ENCODE measurements around the gene TK2. TPM values are rescaled to one million over a fixed set of nuclear protein-coding genes. Genes with fewer than 3 reads are reported as not detected.

Gene TK2
- total RNA-seq, 1 donor from 2014 or later, result 18.6 TPM

DNA sequence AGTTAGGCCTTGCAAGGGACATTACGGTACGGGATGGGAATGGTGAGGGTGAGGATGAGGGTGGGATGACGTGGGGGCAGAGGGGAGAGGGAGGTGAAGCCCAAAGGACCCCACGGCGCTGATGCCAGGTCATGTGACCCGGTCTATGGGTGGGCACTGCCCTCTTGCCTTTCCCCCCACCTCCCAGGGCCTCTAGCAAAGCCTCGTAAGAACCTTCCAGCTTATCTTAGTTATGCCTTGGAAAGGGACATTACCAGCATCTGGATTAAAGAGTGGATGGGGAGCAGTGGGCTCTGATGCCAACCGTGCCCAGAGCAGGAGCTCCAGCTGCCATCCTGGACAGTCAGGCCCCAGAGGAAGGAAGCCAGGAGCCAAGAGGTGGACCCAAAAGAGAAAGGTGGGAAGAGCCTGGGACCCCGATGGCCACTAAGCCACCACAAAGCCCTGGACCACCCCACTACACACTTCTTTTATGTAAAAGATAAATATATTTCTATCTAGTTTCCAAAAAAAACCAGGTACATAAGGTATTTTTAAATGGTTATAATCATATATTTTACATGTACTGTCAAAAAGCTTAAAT, 40.9 kb downstream of the TK2 start:
- TF ChIP-seq, protein P1, sequence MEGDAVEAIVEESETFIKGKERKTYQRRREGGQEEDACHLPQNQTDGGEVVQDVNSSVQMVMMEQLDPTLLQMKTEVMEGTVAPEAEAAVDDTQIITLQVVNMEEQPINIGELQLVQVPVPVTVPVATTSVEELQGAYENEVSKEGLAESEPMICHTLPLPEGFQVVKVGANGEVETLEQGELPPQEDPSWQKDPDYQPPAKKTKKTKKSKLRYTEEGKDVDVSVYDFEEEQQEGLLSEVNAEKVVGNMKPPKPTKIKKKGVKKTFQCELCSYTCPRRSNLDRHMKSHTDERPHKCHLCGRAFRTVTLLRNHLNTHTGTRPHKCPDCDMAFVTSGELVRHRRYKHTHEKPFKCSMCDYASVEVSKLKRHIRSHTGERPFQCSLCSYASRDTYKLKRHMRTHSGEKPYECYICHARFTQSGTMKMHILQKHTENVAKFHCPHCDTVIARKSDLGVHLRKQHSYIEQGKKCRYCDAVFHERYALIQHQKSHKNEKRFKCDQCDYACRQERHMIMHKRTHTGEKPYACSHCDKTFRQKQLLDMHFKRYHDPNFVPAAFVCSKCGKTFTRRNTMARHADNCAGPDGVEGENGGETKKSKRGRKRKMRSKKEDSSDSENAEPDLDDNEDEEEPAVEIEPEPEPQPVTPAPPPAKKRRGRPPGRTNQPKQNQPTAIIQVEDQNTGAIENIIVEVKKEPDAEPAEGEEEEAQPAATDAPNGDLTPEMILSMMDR (IDR thresholded peaks at IDR 0.05; ENCODE audit: borderline replicate concordance), result no peak
- DNase-seq, result no peak
- H3K4me3 ChIP-seq, result no peak overlapping the region
- H3K27me3 ChIP-seq (ENCODE audit: low read depth), result no peaks in the 10 kb centered on the region
- intact Hi-C loops (cut with micrococcal nuclease), result no loop called here
- H3K4me1 ChIP-seq, result peaks cover 51% of the 10 kb centered on the region
- peak overlapping the region; percentile 55 for H3K27ac ChIP-seq (replicated peaks)
- H3K9me3 ChIP-seq (replicated peaks), result no peaks in the 10 kb centered on the region
- peaks cover 18% of the 10 kb centered on the region for H3K36me3 ChIP-seq

DNA sequence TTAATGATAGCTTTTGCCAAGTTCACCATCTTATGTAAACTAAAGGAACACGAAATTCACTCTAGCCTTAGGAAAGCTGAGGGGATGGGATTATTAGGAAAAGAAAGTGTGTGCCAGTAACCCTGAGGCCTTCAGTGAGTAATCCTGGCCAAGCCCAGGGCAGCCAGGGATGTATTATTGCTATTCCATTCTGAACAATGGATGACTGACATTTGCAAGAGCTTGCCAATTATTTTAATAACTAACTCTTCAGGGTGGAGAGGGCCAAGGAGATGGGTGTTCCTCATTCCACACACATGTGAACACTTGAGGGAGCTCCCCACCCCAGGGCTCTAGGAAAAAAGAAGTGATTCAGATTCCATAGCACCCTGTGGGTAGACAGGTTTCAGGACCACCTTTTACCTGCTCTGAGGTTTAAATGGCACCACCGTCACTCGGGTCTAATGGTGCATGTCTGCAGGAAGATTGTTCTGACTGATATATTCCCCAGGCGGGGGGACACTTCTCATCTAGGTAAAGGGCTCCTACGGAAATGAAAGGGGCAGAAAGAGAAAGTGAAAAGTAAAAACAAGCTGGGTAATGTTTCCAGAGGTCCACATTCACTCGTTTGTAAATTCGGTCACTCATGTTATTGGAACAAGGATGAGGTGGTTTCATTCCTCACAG, 41.5 kb downstream of the TK2 start:
- no peaks in the 10 kb centered on the region for H3K9me3 ChIP-seq (replicated peaks)
- peaks cover 13% of the 10 kb centered on the region for H3K36me3 ChIP-seq
- intact Hi-C loops (cut with micrococcal nuclease), result no loop called here
- no peak for DNase-seq
- H3K27ac ChIP-seq (replicated peaks), result peak overlapping the region; percentile 55
- no peak overlapping the region for H3K4me3 ChIP-seq
- peaks cover 54% of the 10 kb centered on the region for H3K4me1 ChIP-seq
- no peaks in the 10 kb centered on the region for H3K27me3 ChIP-seq (ENCODE audit: low read depth)
- TF ChIP-seq, protein P1 (IDR thresholded peaks at IDR 0.05; ENCODE audit: borderline replicate concordance), result no peak

DNA sequence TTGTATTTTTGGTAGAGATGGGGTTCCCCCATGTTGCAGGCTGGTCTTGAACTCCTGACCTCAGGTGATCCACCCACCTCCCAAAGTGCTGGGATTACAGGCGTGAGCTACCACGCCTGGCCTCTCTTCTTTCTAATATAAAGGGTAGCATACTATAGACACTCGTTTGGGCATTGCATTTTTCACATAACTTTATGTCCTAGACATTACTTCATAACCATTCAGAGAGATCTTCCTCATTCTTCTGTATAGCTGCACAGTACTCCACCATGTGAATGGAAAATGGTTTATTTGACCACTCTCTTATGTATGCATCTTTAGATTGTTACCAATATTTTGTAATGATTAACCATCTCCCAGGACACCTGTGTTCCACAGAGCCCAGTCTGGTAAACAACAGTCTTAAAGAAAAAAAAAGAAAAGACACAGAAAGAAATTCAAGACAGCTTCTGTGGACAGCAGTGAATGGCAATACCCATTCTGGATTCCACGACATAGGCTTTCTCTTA, 42.1 kb downstream of the TK2 start:
- Histone ChIP-seq H3K27ac (replicated peaks) (peak overlapping the region; percentile 55), H3K36me3 (peaks cover 9% of the 10 kb centered on the region), H3K27me3 (ENCODE audit: low read depth) (no peaks in the 10 kb centered on the region), H3K9me3 (replicated peaks) (no peaks in the 10 kb centered on the region), H3K4me1 (peaks cover 54% of the 10 kb centered on the region), H3K4me3 (no peak overlapping the region)
- no peak for DNase-seq
- intact Hi-C loops (cut with micrococcal nuclease), result no loop called here
- TF ChIP-seq, protein P1 (IDR thresholded peaks at IDR 0.05; ENCODE audit: borderline replicate concordance), result no peak

DNA sequence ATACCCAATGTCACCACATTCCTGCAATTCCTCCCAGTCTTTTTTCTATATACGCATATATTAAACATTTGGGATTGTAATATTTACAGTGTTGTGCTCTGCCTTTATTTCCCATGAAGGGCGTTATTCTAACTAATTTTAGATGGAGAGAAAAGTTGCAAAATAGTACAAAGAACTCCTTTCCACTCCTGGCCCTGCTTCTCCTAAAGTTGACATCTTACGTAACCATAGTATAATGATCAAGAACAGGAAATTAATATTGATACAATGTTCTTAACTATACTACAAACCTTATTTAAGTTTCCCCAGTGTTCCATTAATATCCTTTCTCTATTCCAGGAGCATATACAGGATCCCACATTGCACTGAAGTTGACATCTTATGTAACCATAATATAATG, 46.3 kb downstream of the TK2 start:
- TF ChIP-seq, protein P1 (IDR thresholded peaks at IDR 0.05; ENCODE audit: borderline replicate concordance), result no peak
- intact Hi-C loops (cut with micrococcal nuclease), result no loop called here
- no peak for DNase-seq
- Histone ChIP-seq H3K4me3 (no peak overlapping the region), H3K36me3 (peaks cover 3% of the 10 kb centered on the region), H3K27ac (replicated peaks) (peak overlapping the region; percentile 68), H3K27me3 (ENCODE audit: low read depth) (no peaks in the 10 kb centered on the region), H3K4me1 (peaks cover 33% of the 10 kb centered on the region), H3K9me3 (replicated peaks) (no peaks in the 10 kb centered on the region)

DNA sequence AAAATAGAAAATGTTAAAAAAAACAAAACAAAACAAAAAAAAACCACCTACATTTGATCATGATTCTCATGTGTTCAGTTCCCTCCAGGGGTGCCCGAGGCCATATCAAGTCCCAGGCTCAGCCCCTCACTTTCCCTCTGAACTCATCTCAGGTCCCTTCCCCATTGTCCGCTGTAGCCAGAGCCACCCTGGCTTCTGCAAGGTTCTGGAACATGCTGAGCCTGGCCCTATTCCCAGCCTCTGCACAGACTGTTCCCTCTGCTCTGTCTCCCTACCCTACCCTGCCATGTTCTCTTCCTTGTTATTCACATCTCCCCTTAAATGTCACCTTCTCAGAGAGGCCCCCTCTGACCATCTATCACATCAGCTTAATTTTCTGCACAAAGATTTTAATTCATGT, 46.9 kb downstream of the TK2 start:
- Histone ChIP-seq H3K9me3 (replicated peaks) (no peaks in the 10 kb centered on the region), H3K36me3 (no peaks in the 10 kb centered on the region), H3K27ac (replicated peaks) (peak overlapping the region; percentile 68), H3K4me3 (peak overlapping the region; percentile 6), H3K4me1 (peaks cover 27% of the 10 kb centered on the region), H3K27me3 (ENCODE audit: low read depth) (no peaks in the 10 kb centered on the region)
- peak; percentile 70 for DNase-seq
- intact Hi-C loops (cut with micrococcal nuclease), result no loop called here
- TF ChIP-seq, protein P1 (IDR thresholded peaks at IDR 0.05; ENCODE audit: borderline replicate concordance), result no peak
